Activated T-cell treated with anti-CD3 and anti-CD28 coated beads, Interleukin-2, amount 50 U/mL, for 72 hours (primary cell): ENCODE results near the gene SNRK. TPM values are rescaled to one million over a fixed set of nuclear protein-coding genes. Genes with fewer than 3 reads are reported as not detected.

ENCODE experiments used
- ATAC-seq, 2 donors: fragments of 150-1000 bp; cut with Tn5 transposase; replicated peaks in 1 of 2; 2 replicates each; pipeline ENCODE4 v1.10.0; 2021; ENCODE audit warnings: moderate library complexity in 2 of 2, mild to moderate bottlenecking in 1 of 2
- DNase-seq, 2 donors: peaks; one replicate each; pipeline ENCODE4 v3.0.0; 2021 to 2022; ENCODE audit warnings: mixed read lengths in 1 of 2
- H3K27ac Mint-ChIP-seq: one replicate; pipeline ENCODE4 v1.8.0; 2022; ENCODE audit warnings: mild to moderate bottlenecking, moderate library complexity, mixed read lengths
- H3K27me3 Mint-ChIP-seq: one replicate; pipeline ENCODE4 v1.8.0; 2022; ENCODE audit warnings: low read depth, mixed read lengths
- H3K36me3 Mint-ChIP-seq, 2 donors: one replicate each; pipeline ENCODE4 v1.8.0; 2022; ENCODE audit warnings: mixed read lengths in 2 of 2, mild to moderate bottlenecking in 1 of 2; ENCODE audit not compliant: insufficient read depth in 2 of 2
- H3K4me1 Mint-ChIP-seq: one replicate; pipeline ENCODE4 v1.8.0; 2022; ENCODE audit warnings: low read depth, mixed read lengths
- H3K4me3 Mint-ChIP-seq, 2 donors: one replicate each; pipeline ENCODE4 v1.8.0; 2022; ENCODE audit warnings: mild to moderate bottlenecking in 2 of 2, mixed read lengths in 2 of 2, moderate library complexity in 2 of 2
- H3K9me3 Mint-ChIP-seq, 2 donors: one replicate each; pipeline ENCODE4 v1.8.0; 2022; ENCODE audit warnings: mixed read lengths in 2 of 2
- total RNA-seq, 2 donors: library from RNA; stranded (reverse); gene quantifications; one replicate each; pipeline ENCODE4 v1.2.3, GENCODE V29; 2022

Gene SNRK
- total RNA-seq, 2 donors from 2014 or later = 32.9 to 37.8 TPM

DNA sequence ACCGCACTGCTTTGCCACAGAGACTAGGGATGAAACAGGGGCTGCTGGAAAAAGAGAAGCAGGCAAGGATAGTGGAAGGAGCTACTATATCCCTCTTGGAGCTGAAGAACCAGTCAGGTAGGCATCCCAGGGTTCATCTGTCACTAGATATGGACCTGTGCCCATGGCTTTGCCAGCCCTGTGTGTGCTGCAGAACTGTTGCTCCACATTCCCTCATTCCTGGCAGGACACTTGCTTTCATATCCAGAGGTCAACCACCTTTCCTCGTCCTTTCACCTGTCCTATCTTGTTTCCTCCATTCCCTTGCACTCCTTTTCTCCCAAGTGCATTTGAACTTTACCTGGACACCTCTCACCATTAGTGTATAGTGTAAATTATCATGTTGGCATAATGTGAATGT lies 12.0 kb downstream of the SNRK start:
- H3K4me3 Mint-ChIP-seq = peak overlapping the region; percentile 63 to 97
- H3K4me1 Mint-ChIP-seq = peaks cover 80% of the 10 kb centered on the region
- peak overlapping the region; percentile 94 for H3K27ac Mint-ChIP-seq
- H3K36me3 Mint-ChIP-seq = peaks cover 0 to 6% of the 10 kb centered on the region in 2 donors
- no peaks in the 10 kb centered on the region for H3K27me3 Mint-ChIP-seq
- DNase-seq = no peak
- H3K9me3 Mint-ChIP-seq = no peaks in the 10 kb centered on the region
- ATAC-seq = no peak

DNA sequence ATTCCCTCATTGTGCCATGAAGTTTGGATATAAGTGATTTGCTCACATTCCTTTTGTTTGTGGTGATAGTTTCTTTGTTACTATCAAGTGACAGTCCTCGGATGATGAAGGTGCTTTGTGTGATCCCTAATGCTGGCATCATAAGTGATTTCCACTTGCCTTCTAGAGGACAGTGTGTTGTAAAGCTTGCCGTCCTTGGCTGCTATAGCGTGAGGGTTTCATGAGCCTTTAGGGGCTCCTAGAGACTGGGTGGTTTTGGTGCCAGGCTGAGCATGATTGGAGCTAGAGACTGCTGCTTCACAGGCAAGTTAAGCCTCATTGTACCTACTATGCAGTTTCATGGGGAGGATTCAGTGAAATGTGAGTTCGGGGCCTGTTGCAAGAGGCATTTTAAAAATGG lies 12.4 kb downstream of the SNRK start:
- DNase-seq = no peak
- Mint-ChIP-seq H3K27ac (peak overlapping the region; percentile 94), H3K4me1 (peaks cover 85% of the 10 kb centered on the region), H3K4me3 (peak overlapping the region; percentile 63 to 97), H3K27me3 (no peaks in the 10 kb centered on the region), H3K9me3 (no peaks in the 10 kb centered on the region), H3K36me3 (peaks cover 0 to 10% of the 10 kb centered on the region in 2 donors)
- ATAC-seq = no peak

DNA sequence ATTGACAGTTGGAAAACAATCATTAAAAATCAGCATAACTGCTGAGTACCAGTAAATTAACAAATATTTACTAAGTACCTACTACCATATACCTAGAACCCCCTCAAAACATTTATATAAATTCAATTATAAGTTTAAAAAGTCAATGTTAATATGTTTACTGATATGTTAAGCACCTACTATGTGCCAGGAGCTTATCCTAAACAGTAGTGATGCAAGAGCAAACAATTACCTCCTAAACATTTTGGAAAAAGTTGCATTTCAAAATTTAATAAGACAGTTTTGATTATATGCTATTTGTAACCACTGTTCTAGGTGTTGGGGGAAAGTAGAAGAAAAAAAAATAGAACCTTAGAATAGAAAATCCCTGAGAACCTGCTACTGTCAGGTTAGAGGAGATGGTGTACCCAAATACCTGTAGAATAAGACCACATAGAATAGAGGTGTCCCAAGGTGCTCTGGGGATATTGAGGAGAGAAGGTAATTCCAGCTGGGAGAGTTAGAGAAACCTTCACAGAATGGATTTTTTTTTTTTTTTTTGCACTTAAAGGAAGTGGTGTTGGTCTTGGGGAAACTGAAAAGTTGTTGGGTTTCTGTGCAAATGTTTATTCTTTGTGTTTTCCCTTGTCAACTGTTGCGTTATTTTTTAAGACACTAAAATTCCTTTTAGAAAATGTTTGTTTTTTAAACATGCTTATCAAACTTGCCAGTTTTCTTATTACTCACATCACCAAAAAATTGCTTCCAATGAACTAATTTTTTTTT lies 16.0 kb downstream of the SNRK start:
- Mint-ChIP-seq H3K4me1 (peaks cover 74% of the 10 kb centered on the region), H3K27me3 (no peaks in the 10 kb centered on the region), H3K9me3 (no peaks in the 10 kb centered on the region), H3K4me3 (peak overlapping the region in 1 of 2 donors; percentile 64), H3K27ac (peak overlapping the region; percentile 84), H3K36me3 (peaks cover 0 to 17% of the 10 kb centered on the region in 2 donors)
- no peak for DNase-seq
- ATAC-seq = no peak

DNA sequence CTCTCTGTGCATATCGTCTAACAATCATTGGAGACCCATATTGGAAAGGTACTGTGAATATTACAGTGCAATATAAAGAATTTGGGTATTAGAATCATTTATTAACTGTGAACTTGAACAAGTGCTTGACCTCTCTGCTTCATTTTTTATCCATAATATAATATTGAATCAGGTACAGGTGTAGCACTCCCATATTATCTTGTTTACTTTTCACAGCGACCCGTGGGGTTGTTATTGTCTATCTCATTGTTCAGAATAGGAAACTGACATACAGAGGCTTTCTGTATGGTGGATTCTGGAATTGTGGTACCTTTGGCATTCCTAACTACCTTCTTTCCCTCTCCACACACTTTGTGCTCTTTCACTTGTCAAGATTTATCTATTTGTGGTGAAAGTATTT lies 17.8 kb downstream of the SNRK start:
- Mint-ChIP-seq H3K9me3 (no peaks in the 10 kb centered on the region), H3K27me3 (no peaks in the 10 kb centered on the region), H3K27ac (no peak overlapping the region), H3K36me3 (peaks cover 10 to 28% of the 10 kb centered on the region in 2 donors), H3K4me1 (peaks cover 76% of the 10 kb centered on the region), H3K4me3 (no peak overlapping the region)
- DNase-seq (no peak), ATAC-seq (no peak)

DNA sequence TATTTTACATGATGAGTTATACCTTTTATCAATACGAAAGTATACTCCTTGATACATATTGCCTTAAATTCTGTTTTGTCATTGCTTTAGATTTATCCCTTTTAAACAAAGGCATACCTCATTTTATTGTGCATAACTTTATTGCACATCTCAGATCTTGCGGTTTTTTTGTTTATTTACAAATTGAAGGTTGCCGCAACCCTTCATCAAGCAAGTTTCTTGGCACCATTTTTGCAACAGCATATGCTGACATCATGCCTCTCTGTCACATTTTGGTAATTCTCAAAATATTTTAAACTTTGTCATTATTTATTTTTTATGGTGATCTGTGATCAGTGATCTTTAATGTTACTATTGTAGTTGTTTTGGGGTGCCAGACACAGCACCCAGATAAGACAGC lies 20.9 kb downstream of the SNRK start:
- H3K4me3 Mint-ChIP-seq = peak overlapping the region in 1 of 2 donors; percentile 72

DNA sequence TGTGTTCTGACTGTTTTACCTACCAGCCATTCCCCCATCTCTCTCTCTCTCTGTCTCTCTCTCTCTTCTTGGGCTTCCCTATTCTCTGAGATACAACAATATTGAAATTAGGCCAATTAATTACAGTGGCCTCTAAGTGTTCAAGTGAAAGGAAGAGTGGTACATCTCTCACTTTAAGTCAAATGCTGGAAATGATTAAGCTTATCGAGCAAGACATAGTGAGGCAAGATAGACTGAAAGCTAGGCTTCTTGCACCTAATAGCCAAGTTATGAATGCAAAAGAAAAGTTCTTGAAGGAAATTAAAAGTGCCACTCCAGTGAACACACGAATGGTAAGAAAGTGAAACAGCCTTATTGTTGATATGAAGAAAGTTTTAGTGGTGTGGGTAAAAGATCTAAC lies 21.3 kb downstream of the SNRK start:
- DNase-seq (no peak), ATAC-seq (no peak)
- peak overlapping the region; percentile 54 to 72 for H3K4me3 Mint-ChIP-seq
- peaks cover 14 to 40% of the 10 kb centered on the region in 2 donors for H3K36me3 Mint-ChIP-seq
- H3K4me1 Mint-ChIP-seq = peaks cover 84% of the 10 kb centered on the region
- peak overlapping the region; percentile 75 for H3K27ac Mint-ChIP-seq
- no peaks in the 10 kb centered on the region for H3K27me3 Mint-ChIP-seq
- H3K9me3 Mint-ChIP-seq = no peaks in the 10 kb centered on the region

More for the DNA sequence above, 20.9 kb downstream of the SNRK start:
- DNase-seq (no peak), ATAC-seq (no peak)
- Mint-ChIP-seq H3K27me3 (no peaks in the 10 kb centered on the region), H3K9me3 (no peaks in the 10 kb centered on the region), H3K27ac (peak overlapping the region; percentile 75), H3K36me3 (peaks cover 12 to 37% of the 10 kb centered on the region in 2 donors), H3K4me1 (peaks cover 84% of the 10 kb centered on the region)

DNA sequence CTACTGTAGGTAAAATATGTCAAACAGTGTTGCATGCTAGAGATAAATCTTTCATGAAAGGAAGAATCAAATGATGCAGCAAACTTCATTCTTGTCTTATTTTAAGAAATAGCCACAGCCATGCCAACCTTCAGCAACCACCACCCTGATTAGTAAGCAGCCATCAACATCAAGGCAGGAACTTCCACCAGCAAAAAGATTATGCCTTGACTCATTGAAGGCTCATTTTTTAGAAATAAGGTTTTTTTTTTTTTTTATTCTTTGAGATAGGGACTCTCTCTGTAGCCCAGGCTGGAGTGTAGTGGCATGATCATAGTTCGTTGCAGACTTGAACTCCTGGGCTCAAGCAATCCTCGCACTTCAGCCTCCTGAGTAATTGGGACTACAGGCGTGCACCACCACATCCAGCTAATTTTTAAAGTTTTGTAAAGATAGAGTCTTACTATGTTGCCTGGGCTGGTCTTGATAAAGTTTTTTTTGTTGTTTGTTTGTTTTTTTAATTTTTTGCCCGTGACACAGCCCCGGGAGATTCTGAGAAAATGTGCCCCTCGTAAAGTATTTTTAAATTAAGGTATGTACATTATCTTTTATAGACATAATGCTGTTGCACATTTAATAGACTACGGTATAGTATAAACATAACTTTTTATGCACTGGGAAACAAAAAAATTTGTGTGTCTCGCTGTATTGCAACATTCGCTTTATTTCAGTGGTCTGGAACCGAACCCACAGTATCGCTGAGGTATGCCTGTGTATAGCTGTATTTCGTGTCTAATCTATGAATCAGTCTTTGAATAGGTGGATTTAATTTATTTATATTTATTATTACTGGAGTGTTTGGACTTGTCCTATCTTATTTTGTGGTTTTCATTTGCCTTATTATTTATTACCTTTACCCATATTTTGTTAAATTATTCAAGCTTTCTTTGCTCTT lies 23.3 kb downstream of the SNRK start:
- Mint-ChIP-seq H3K27ac (no peak overlapping the region), H3K36me3 (peaks cover 16 to 30% of the 10 kb centered on the region in 2 donors), H3K27me3 (no peaks in the 10 kb centered on the region), H3K4me1 (peaks cover 68% of the 10 kb centered on the region), H3K9me3 (no peaks in the 10 kb centered on the region), H3K4me3 (peak overlapping the region in 1 of 2 donors; percentile 4)
- ATAC-seq = peak in 1 of 2 donors; percentile 50
- no peak for DNase-seq

DNA sequence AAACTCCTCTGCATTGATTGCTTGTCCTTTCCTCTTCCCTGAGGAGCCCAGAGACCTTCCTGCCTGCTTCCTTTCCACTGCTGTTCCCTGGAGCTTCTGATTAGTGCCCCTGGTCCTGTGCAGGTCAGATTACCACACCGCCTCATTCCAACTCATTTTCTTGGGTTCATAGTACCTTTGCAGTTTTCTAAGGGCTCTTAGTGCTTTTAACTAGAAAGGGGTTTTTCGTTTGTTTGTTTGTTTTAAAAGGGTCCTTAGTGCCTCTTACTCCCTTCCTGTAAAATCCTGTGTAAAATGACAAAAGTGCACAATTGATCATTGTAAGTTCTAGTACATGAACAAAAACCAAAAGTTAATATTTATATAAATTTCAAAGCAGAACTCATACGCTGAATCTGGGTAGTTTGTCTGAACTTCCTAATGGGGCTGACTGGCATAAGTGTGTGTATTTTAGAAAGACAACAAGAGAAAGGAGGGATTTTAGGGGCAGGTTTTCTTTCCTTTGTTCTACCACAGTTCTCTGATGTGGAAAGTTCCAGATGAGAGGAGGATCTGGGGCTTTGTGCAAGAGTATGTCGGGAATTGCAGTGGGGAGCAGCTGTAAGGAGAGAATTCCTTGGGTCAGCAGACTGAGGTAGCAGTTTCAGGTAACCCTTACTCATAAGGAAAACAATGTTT lies 30.6 kb downstream of the SNRK start:
- no peak overlapping the region for H3K4me3 Mint-ChIP-seq

DNA sequence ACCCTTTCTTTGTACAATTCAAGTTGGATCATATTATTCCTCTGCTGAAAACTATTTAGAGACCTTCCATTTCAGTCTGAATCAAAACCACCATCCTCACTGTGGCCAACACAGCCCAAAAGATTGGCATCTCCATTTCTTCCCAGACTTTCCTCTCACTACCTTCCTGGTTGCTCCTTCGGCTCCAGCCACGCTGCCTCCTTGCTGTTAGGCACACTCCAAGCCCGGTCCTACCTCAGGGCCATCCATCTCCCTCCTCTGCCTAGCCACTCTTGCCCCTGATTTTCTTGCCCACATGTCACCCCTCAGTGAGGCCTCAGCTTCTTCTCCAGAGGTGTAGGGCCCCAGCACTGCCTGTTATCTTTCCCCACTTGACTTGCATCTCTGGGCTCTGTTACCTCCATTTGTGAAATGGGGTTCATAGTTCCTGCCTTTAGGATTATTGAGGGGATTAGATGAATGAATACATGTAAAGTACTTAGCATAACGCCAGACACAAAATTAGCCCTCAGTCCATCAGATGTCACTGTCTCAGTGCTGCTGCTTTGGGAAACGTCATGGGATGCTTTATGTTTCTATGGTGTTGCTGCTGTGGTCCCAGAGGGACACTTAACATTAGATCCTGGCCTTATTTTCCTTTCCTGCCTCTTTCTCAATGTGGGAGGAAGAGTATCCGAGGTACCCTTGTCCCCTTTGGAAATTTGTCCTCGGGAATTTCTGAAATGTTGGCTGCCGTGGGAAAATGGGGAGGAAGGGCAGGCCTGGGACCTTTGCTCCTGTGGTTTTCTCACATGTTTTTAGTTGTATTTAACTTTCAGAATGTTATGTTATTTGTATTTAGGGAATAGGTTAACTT lies 31.3 kb downstream of the SNRK start:
- no peaks in the 10 kb centered on the region for H3K9me3 Mint-ChIP-seq
- ATAC-seq = no peak
- H3K4me1 Mint-ChIP-seq = peaks cover 69% of the 10 kb centered on the region
- H3K27ac Mint-ChIP-seq = peak overlapping the region; percentile 75
- no peaks in the 10 kb centered on the region for H3K27me3 Mint-ChIP-seq
- DNase-seq = no peak
- H3K4me3 Mint-ChIP-seq = peak overlapping the region; percentile 1 to 25
- H3K36me3 Mint-ChIP-seq = peaks cover 3 to 15% of the 10 kb centered on the region in 2 donors

More for the DNA sequence above, 30.6 kb downstream of the SNRK start:
- H3K27me3 Mint-ChIP-seq = no peaks in the 10 kb centered on the region
- H3K4me1 Mint-ChIP-seq = peaks cover 73% of the 10 kb centered on the region
- ATAC-seq (no peak), DNase-seq (no peak)
- H3K27ac Mint-ChIP-seq = peak overlapping the region; percentile 75
- H3K36me3 Mint-ChIP-seq = peaks cover 5 to 17% of the 10 kb centered on the region in 2 donors
- no peaks in the 10 kb centered on the region for H3K9me3 Mint-ChIP-seq

DNA sequence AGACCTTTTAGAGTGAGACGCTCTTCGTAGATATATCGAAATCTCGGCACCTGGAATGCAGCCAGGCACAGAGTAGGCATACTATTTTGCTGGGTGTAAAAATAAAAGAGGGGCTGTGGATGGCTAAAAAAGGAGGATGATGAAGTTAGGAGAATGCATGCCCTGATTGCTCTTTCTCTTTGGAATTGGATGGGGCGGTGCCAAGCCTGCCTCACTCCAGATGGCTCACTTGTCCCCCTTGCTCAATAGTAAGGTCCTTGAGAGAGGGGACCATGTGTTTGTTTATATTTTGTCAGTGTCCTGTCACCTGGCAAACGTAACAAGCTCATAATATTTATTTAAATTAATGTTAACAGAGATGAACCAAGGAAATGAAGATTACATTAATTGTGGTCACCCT lies 33.0 kb downstream of the SNRK start:
- Mint-ChIP-seq H3K27me3 (no peaks in the 10 kb centered on the region), H3K27ac (peak overlapping the region; percentile 95), H3K4me3 (no peak overlapping the region), H3K9me3 (no peaks in the 10 kb centered on the region), H3K4me1 (peaks cover 70% of the 10 kb centered on the region), H3K36me3 (peaks cover 2 to 18% of the 10 kb centered on the region in 2 donors)
- ATAC-seq = no peak
- DNase-seq = no peak

DNA sequence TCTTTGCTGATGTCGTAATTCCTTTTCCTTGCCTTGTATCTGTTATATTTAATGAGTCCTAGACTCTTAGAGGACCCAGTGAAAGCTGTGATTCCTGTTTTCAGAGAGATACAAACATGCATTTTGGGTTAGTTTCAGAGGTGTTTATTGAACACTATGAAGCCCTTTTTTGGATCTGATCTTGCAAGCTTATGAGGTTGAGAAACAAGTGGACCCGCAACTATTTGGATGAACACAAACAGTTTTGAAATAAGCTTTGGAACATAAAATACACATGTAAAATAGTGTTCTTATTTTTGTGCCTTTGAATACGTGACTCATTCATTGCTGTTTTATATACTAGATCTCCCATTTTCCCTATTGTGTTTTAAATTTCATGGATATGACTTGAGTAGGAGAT lies 33.5 kb downstream of the SNRK start:
- ATAC-seq (no peak), DNase-seq (no peak)
- Mint-ChIP-seq H3K27me3 (no peaks in the 10 kb centered on the region), H3K9me3 (no peaks in the 10 kb centered on the region), H3K4me3 (peak overlapping the region in 1 of 2 donors; percentile 63), H3K4me1 (peaks cover 72% of the 10 kb centered on the region), H3K36me3 (peaks cover 2 to 18% of the 10 kb centered on the region in 2 donors), H3K27ac (peak overlapping the region; percentile 95)

DNA sequence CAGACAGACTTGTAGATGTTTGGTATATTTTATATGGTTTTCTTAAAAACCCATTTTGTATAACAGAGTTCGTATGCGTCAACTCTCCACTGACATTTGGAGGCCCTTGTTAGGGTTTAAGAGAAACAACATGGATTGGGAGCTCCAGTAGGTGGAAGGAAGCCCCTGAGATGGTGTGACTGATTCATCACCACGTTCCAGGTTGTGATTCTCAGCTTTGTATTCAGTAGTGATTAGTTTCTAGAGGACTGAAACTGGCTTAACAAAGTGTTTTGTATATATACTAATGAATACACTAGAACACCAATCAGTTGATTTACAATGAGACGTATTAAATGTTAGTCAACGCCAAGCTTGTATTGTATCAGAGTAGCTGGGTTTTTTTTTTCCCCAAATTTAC lies 33.9 kb downstream of the SNRK start:
- Mint-ChIP-seq H3K27ac (peak overlapping the region; percentile 95), H3K36me3 (peaks cover 2 to 18% of the 10 kb centered on the region in 2 donors), H3K27me3 (no peaks in the 10 kb centered on the region), H3K4me3 (peak overlapping the region in 1 of 2 donors; percentile 63), H3K4me1 (peaks cover 72% of the 10 kb centered on the region), H3K9me3 (no peaks in the 10 kb centered on the region)
- DNase-seq (no peak), ATAC-seq (no peak)
